K562 (cell line): Measurements from ENCODE around the gene DOP1A.

Experiments used
- GATA2 ChIP-seq: sonication (generic); formaldehyde crosslinking; IDR thresholded peaks from 2 replicates; pipeline ENCODE4 v1.4.0; 2020; ENCODE audit warnings: mild to moderate bottlenecking, missing genetic modification reagents
- RAD21 ChIP-seq, 2 experiments: fragments of 250-450 bp in 1 of 2; fragments of 450-650 bp in 1 of 2; sonication (Bioruptor Pico) in 1 of 2; formaldehyde crosslinking in 1 of 2; IDR thresholded peaks in 1 of 2; conservative IDR thresholded peaks in 1 of 2; 2 replicates each; pipeline versions ENCODE4 v1.4.0 to v1.8.0; 2020 to 2022; ENCODE audit warnings: mild to moderate bottlenecking in 2 of 2, moderate library complexity in 1 of 2
- TF ChIP-seq, protein P1 (sequence below): sonication (generic); formaldehyde crosslinking; IDR thresholded peaks from 2 replicates; pipeline ENCODE4 v1.8.1; 2022; ENCODE audit warnings: missing genetic modification reagents

DNA sequence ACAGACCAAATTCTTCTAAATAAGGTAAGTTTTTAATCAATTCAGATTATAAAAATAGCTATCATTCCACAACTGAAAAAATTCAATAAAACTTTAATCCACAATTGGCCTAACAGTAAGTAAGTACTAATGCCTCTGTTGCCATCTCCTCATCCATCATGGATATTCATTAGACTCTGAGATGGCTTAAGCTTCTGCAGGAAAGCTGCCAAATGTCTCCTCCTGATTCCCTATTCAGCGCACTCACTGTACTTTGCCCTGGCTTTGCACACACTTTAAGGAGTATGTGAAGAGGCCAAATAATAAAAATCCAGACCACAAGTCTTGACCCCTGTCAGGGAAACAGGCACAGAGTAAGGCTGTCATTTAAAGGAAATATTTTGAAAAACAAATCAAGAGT is 102.0 kb downstream of the DOP1A start:
- TF ChIP-seq RAD21 (CRISPR knock-in tag; conservative IDR thresholded peaks at IDR 0.05 in 1 of 2, IDR thresholded peaks at IDR 0.05 in 1 of 2) (no peak), GATA2 (no peak)
- TF ChIP-seq, protein P1, sequence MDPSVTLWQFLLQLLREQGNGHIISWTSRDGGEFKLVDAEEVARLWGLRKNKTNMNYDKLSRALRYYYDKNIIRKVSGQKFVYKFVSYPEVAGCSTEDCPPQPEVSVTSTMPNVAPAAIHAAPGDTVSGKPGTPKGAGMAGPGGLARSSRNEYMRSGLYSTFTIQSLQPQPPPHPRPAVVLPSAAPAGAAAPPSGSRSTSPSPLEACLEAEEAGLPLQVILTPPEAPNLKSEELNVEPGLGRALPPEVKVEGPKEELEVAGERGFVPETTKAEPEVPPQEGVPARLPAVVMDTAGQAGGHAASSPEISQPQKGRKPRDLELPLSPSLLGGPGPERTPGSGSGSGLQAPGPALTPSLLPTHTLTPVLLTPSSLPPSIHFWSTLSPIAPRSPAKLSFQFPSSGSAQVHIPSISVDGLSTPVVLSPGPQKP: no peak
